HepG2 (cell line): ENCODE results near the gene ADGRG1. TPM values are rescaled to one million over a fixed set of nuclear protein-coding genes. Genes with fewer than 3 reads are reported as not detected.

Experiments
- ATRX ChIP-seq: sonication (generic); formaldehyde crosslinking; IDR thresholded peaks from 2 replicates; pipeline ENCODE4 v1.4.0; 2020; ENCODE audit warnings: missing genetic modification reagents, borderline replicate concordance
- ELF3 ChIP-seq: IDR thresholded peaks from 2 replicates; pipeline ENCODE4 v1.6.1; 2016; ENCODE audit warnings: missing genetic modification reagents, missing compliant biosample characterization
- FOXA3 ChIP-seq: IDR thresholded peaks from 2 replicates; pipeline ENCODE4 v1.6.1; 2016; ENCODE audit warnings: missing genetic modification reagents, missing compliant biosample characterization
- GPBP1L1 ChIP-seq: sonication (generic); formaldehyde crosslinking; IDR thresholded peaks from 2 replicates; pipeline ENCODE4 v1.5.0; 2020; ENCODE audit warnings: mild to moderate bottlenecking, missing genetic modification reagents
- HMG20B ChIP-seq: conservative IDR thresholded peaks from 2 replicates; pipeline ENCODE4 v1.6.1; 2016; ENCODE audit warnings: missing genetic modification reagents, missing compliant biosample characterization
- ISL2 ChIP-seq: sonication (generic); formaldehyde crosslinking; IDR thresholded peaks from 2 replicates; pipeline ENCODE4 v1.5.0; 2020; ENCODE audit warnings: missing genetic modification reagents
- JUND ChIP-seq: sonication (generic); formaldehyde crosslinking; IDR thresholded peaks from 2 replicates; pipeline ENCODE4 v1.8.0; 2022; ENCODE audit warnings: mild to moderate bottlenecking, missing genetic modification reagents
- MAF1 ChIP-seq: sonication (generic); formaldehyde crosslinking; IDR thresholded peaks from 2 replicates; pipeline ENCODE4 v1.5.0; 2020; ENCODE audit warnings: missing genetic modification reagents, borderline replicate concordance
- MIER2 ChIP-seq: IDR thresholded peaks from 2 replicates; pipeline ENCODE4 v1.6.1; 2016; ENCODE audit warnings: missing biosample characterization, missing genetic modification reagents
- POLR2A ChIP-seq, 2 experiments: IDR thresholded peaks; 2 replicates each; pipeline ENCODE4 v1.6.1; 2011; ENCODE audit warnings: low read depth in 2 of 2, low read length in 2 of 2, mild to moderate bottlenecking in 1 of 2, moderate library complexity in 1 of 2; ENCODE audit not compliant: insufficient read depth in 1 of 2
- RAD21 ChIP-seq: fragments of 450-650 bp; formaldehyde crosslinking; IDR thresholded peaks from 2 replicates; pipeline ENCODE4 v1.5.0; 2020; ENCODE audit warnings: mild to moderate bottlenecking
- RFX1 ChIP-seq: fragments of 450-650 bp; IDR thresholded peaks from 2 replicates; pipeline ENCODE4 v1.6.1; 2017
- SCMH1 ChIP-seq: sonication (generic); formaldehyde crosslinking; IDR thresholded peaks from 2 replicates; pipeline ENCODE4 v1.9.0; 2021; ENCODE audit warnings: missing genetic modification reagents, mild to moderate bottlenecking, borderline replicate concordance
- SOX13 ChIP-seq, 3 experiments: fragments of 450-650 bp in 1 of 3; sonication (generic) in 1 of 3; formaldehyde crosslinking in 1 of 3; IDR thresholded peaks in 2 of 3; conservative IDR thresholded peaks in 1 of 3; 2 replicates each; pipeline versions ENCODE4 v1.5.0 to v1.6.1; 2016 to 2020; ENCODE audit warnings: antibody characterized with exemption in 1 of 3, mild to moderate bottlenecking in 1 of 3, missing compliant biosample characterization in 1 of 3, missing genetic modification reagents in 1 of 3, moderate library complexity in 1 of 3
- SRSF9 ChIP-seq: fragments of 200-400 bp; formaldehyde crosslinking; IDR thresholded peaks from 2 replicates; pipeline ENCODE4 v1.6.1; 2018; ENCODE audit warnings: borderline replicate concordance, mild to moderate bottlenecking, low read depth, low read length; ENCODE audit not compliant: insufficient read depth, poor library complexity, severe bottlenecking
- ZFP36 ChIP-seq: fragments of 150-350 bp; IDR thresholded peaks from 2 replicates; pipeline ENCODE4 v1.6.1; 2018; ENCODE audit warnings: borderline replicate concordance, low read length, low read depth; ENCODE audit not compliant: partially characterized antibody
- ZNF274 ChIP-seq: sonication (generic); formaldehyde crosslinking; IDR thresholded peaks from 2 replicates; pipeline ENCODE4 v1.5.1; 2020; ENCODE audit warnings: mild to moderate bottlenecking, missing genetic modification reagents
- ZNF367 ChIP-seq: sonication (generic); formaldehyde crosslinking; IDR thresholded peaks from 2 replicates; pipeline ENCODE4 v1.4.0; 2020; ENCODE audit warnings: missing genetic modification reagents, borderline replicate concordance
- ZNF407 ChIP-seq: sonication (generic); formaldehyde crosslinking; IDR thresholded peaks from one replicate; pipeline ENCODE4 v1.5.1; 2020; ENCODE audit warnings: mild to moderate bottlenecking, missing genetic modification reagents; ENCODE audit errors: not compliant biosample characterization
- ZNF660 ChIP-seq: sonication (generic); formaldehyde crosslinking; IDR thresholded peaks from 2 replicates; pipeline ENCODE4 v1.5.1; 2020; ENCODE audit warnings: mild to moderate bottlenecking, low read depth, missing genetic modification reagents, borderline replicate concordance
- ZNF75D ChIP-seq: sonication (generic); formaldehyde crosslinking; IDR thresholded peaks from 2 replicates; pipeline ENCODE4 v1.8.1; 2023; ENCODE audit warnings: missing genetic modification reagents, mild to moderate bottlenecking, borderline replicate concordance
- polyA plus RNA-seq, 8 experiments: library from polyadenylated mRNA; depleted of rRNA in 3 of 8; stranded (reverse) in 7 of 8; unstranded in 1 of 8; fragments of >200 nt; fragmentation: Illumina TruSeq in 4 of 8; extraction: Trizol in 4 of 8; gene quantifications; 2 replicates each; pipeline versions ENCODE4 v1.2.1 to v1.2.3, GENCODE V29; 2011 to 2016; ENCODE audit warnings: low read depth in 4 of 8, missing spikeins in 1 of 8, mixed read lengths in 1 of 8; ENCODE audit not compliant: insufficient read depth in 1 of 8
- total RNA-seq, 5 experiments: library from RNA; depleted of rRNA; stranded (reverse); fragments of >200 nt; fragmentation: Illumina TruSeq; extraction: Trizol; gene quantifications; 2 replicates each; pipeline ENCODE4 v1.2.3, GENCODE V29; 2016; ENCODE audit warnings: low read depth in 1 of 5

ADGRG1 gene
- total and polyA plus RNA-seq, 2 of the 13 experiments (the other 11 are each of a cell fraction or from before 2014, with no cell fraction given): 2.7 to 5.9 TPM

- TF ChIP-seq ZNF407 (CRISPR knock-in tag) (peak; percentile 70), ZNF274 (CRISPR knock-in tag) (0 out of 2 replicates have a peak, but pooled peaks have one; percentile 25), MIER2 (CRISPR knock-in tag) (0 out of 2 replicates have a peak, but pooled peaks have one; percentile 20), FOXA3 (CRISPR knock-in tag) (peak; percentile 44), ZNF367 (CRISPR knock-in tag) (no peak), POLR2A (IDR thresholded peaks at IDR 0.05; ENCODE audit: insufficient read depth in 1 of 2, low read depth in 2 of 2, low read length in 2 of 2) (peak; percentile 39 to 61; a peak in 2 of 4 replicates), JUND (0 out of 2 replicates have a peak, but pooled peaks have one; percentile 28), SOX13 (IDR thresholded peaks at IDR 0.05) (no peak), SOX13 (CRISPR knock-in tag; conservative IDR thresholded peaks at IDR 0.05 in 1 of 2, IDR thresholded peaks at IDR 0.05 in 1 of 2) (peak in 1 of 2 experiments; percentile 39; a peak in 1 of 4 replicates), GPBP1L1 (CRISPR knock-in tag) (no peak), ZNF660 (no peak), ELF3 (CRISPR knock-in tag) (no peak), SCMH1 (CRISPR knock-in tag) (no peak), ATRX (CRISPR knock-in tag) (no peak), HMG20B (CRISPR knock-in tag) (peak; percentile 55), RFX1 (no peak), ZFP36 (no peak), ZNF75D (CRISPR knock-in tag) (no peak), ISL2 (no peak), RAD21 (CRISPR knock-in tag) (no peak), MAF1 (no peak), SRSF9 (no peak)
These were observed 21.5 kb upstream of the ADGRG1 start (continued) for GRCh38 chr16:57606847-57607501.
